ENCODE results near the gene PDCD1.
"Not testable (repeated sequence)": the region's sequence is repeated elsewhere in the genome, so short reads cannot be mapped to it uniquely, and the experiment has no call there.

DNA sequence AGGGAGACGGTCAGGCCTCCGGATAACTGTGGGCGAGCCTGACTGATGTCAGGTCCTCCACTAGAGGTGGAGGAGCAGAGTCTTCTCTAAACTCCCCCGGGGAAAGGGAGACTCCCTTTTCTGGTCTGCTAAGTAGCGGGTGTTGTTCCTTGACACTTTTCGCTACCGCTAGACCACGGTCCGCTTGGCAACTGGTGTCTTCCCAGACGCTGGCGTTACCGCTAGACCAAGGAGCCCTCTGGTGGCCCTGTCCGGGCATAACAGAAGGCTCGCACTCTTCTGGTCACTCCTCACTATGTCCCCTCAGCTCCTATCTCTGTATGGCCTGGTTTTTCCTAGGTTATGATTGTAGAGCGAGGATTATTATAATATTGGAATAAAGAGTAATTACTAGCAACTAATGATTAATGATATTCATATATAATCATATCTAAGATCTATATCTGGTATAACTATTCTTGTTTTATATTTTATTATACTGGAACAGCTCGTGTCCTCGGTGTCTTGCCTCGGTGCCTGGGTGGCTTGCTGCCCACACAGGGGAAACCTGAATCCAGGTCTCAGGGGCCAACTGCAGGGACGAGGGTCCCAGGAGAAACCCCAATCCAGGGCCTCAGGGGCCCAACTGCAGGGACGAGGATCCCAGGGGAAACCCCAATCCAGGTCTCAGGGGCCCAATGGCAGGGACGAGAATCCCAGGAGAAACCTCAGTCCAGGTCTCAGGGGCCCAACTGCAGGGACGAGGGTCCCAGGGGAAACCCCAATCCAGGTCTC lies 17.2 kb upstream of the PDCD1 start:
- TF ChIP-seq, protein P1, sequence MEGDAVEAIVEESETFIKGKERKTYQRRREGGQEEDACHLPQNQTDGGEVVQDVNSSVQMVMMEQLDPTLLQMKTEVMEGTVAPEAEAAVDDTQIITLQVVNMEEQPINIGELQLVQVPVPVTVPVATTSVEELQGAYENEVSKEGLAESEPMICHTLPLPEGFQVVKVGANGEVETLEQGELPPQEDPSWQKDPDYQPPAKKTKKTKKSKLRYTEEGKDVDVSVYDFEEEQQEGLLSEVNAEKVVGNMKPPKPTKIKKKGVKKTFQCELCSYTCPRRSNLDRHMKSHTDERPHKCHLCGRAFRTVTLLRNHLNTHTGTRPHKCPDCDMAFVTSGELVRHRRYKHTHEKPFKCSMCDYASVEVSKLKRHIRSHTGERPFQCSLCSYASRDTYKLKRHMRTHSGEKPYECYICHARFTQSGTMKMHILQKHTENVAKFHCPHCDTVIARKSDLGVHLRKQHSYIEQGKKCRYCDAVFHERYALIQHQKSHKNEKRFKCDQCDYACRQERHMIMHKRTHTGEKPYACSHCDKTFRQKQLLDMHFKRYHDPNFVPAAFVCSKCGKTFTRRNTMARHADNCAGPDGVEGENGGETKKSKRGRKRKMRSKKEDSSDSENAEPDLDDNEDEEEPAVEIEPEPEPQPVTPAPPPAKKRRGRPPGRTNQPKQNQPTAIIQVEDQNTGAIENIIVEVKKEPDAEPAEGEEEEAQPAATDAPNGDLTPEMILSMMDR (IDR thresholded peaks at IDR 0.05; ENCODE audit: borderline replicate concordance, extremely low read depth, low read length, poor library complexity, severe bottlenecking) = peak; percentile 11
- TF ChIP-seq EZH2 (IDR thresholded peaks at IDR 0.05; ENCODE audit: borderline replicate concordance, low read depth, low read length, severe bottlenecking) = not testable (repeated sequence)
